Gastrocnemius medialis (tissue), 4 donors: Measurements from ENCODE around the gene PID1. TPM values are rescaled to one million over a fixed set of nuclear protein-coding genes. Genes with fewer than 3 reads are reported as not detected.

Source experiments
- ATAC-seq, 2 donors: fragments of 150-250 bp; one replicate each; pipeline ENCODE4 v1.9.1; 2016
- DNase-seq, 2 donors: peaks; one replicate each; pipeline ENCODE4 v3.0.0-alpha.2; 2019
- H3K27ac ChIP-seq, 4 donors: fragments of 200-600 bp; sonication (generic); 1 replicate in 1 of 4; 2 replicates in 3 of 4; pipeline ENCODE4 v1.5.1; 2016 to 2018; ENCODE audit warnings: mild to moderate bottlenecking in 2 of 4, moderate library complexity in 1 of 4
- H3K27me3 ChIP-seq, 3 donors: fragments of 200-600 bp; sonication (generic) in 2 of 3; 1 replicate in 1 of 3; 2 replicates in 2 of 3; pipeline versions ENCODE4 v1.5.1 to v1.6.0; 2016 to 2019; ENCODE audit warnings: mild to moderate bottlenecking in 1 of 3, moderate library complexity in 1 of 3
- H3K36me3 ChIP-seq, 2 donors: fragments of 200-600 bp; sonication (generic) in 1 of 2; one replicate each; pipeline ENCODE4 v1.5.1; 2017 to 2018
- H3K4me1 ChIP-seq, 2 donors: fragments of 200-600 bp; sonication (generic) in 1 of 2; one replicate each; pipeline ENCODE4 v1.5.1; 2016 to 2017; ENCODE audit warnings: mild to moderate bottlenecking in 2 of 2
- H3K4me3 ChIP-seq, 4 donors: fragments of 200-600 bp; sonication (generic) in 3 of 4; 1 replicate in 1 of 4; 2 replicates in 3 of 4; pipeline ENCODE4 v1.5.1; 2016 to 2019; ENCODE audit warnings: mild to moderate bottlenecking in 2 of 4
- H3K9me3 ChIP-seq, 3 donors: fragments of 200-600 bp; sonication (generic) in 2 of 3; 1 replicate in 1 of 3; 2 replicates in 2 of 3; pipeline ENCODE4 v1.5.1; 2016 to 2019
- CTCF ChIP-seq, 5 experiments: fragments of 450-650 bp in 3 of 5; fragments of 200-600 bp in 2 of 5; sonication (generic) in 2 of 5; IDR thresholded peaks in 4 of 5; conservative IDR thresholded peaks in 1 of 5; 1 replicate in 4 of 5; 2 replicates in 1 of 5; pipeline ENCODE4 v1.5.1; 2016 to 2019; ENCODE audit warnings: antibody characterized with exemption in 5 of 5, mild to moderate bottlenecking in 3 of 5, moderate library complexity in 3 of 5
- POLR2A ChIP-seq, 2 donors: fragments of 450-650 bp; IDR thresholded peaks; one replicate each; pipeline ENCODE4 v1.6.1; 2017; ENCODE audit warnings: antibody characterized with exemption in 2 of 2, mild to moderate bottlenecking in 2 of 2, moderate library complexity in 2 of 2
- in situ Hi-C, 4 donors: fragments of 200-750 bp; cut with MboI; loops; one replicate each; pipeline versions ENCODE4 v1.15.0 to v1.8.0; 2017; ENCODE audit warnings: low sequenced_read_pairs in 4 of 4
- intact Hi-C: fragments of 100-400 bp; cut with DNase I; formaldehyde crosslinking; loops from one replicate; pipeline ENCODE4 v1.15.1; 2023; ENCODE audit warnings: low total_unique reads
- total RNA-seq, 4 donors: library from RNA; depleted of rRNA; stranded (reverse); fragments of >200 nt; gene quantifications; one replicate each; pipeline versions ENCODE4 v1.1.0 to v1.2.3, GENCODE V29; 2016

PID1 gene
- total RNA-seq, 4 donors from 2014 or later = 11.3 to 24.3 (median 19.5) TPM

DNA sequence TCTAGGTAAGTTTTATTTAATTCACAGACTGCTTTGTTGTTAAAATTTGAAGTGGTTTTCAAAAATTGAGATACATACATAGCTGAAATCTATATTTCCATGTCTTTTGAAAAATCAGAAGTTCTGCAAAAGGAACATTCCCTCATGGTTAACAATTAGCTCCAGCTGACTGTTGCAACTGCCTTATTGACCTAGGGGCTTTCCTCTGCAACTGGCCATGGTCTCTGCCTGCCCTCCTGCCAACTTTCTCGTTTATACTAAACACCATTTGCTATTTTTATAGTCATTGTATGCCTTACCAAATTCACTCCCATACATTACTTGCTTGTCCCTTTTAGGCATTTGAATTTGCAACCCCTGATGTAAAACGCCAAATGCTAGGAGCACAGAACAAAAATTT lies 107.2 kb downstream of the PID1 start:
- peaks cover 14 to 24% of the 10 kb centered on the region in 2 donors for H3K4me1 ChIP-seq
- no peak for DNase-seq
- in situ Hi-C loops = no loop called here
- H3K9me3 ChIP-seq = no peaks in the 10 kb centered on the region
- TF ChIP-seq POLR2A (IDR thresholded peaks at IDR 0.05) (no peak), CTCF (IDR thresholded peaks at IDR 0.05 in 4 of 5, conservative IDR thresholded peaks at IDR 0.05 in 1 of 5) (no peak)
- H3K27ac ChIP-seq = peak overlapping the region in 2 of 4 donors; percentile 19 to 82
- H3K4me3 ChIP-seq = no peak overlapping the region
- H3K36me3 ChIP-seq = no peaks in the 10 kb centered on the region
- no peaks in the 10 kb centered on the region for H3K27me3 ChIP-seq
- intact Hi-C loops = no loop called here
- no peak for ATAC-seq

DNA sequence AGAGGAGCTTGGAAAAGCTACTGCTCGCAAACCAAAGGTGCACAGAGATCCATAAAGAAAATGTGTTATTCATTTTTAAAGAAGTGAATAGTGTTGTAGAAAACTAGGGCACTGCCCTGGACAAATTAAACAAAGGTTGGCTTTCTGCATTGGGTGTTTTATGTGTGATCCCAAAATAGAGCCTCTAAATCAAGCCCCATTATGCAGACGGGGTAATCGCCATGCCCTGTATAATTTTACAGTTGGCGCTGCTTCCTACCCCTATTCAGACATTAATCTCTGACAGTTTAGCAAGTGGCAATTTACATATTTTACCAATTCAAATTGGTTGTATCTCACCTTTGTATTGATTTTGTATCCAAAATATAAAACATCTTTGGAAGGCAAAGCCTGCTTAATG lies 109.1 kb downstream of the PID1 start:
- no peak overlapping the region for H3K4me3 ChIP-seq
- no peaks in the 10 kb centered on the region for H3K36me3 ChIP-seq
- ATAC-seq (peak in 1 of 2 donors; percentile 28), DNase-seq (no peak)
- H3K27ac ChIP-seq = peak overlapping the region; percentile 50 to 82 (median 65)
- TF ChIP-seq POLR2A (IDR thresholded peaks at IDR 0.05) (no peak), CTCF (IDR thresholded peaks at IDR 0.05 in 4 of 5, conservative IDR thresholded peaks at IDR 0.05 in 1 of 5) (no peak)
- intact Hi-C loops = no loop called here
- in situ Hi-C loops = no loop called here
- H3K4me1 ChIP-seq = peaks cover 14 to 24% of the 10 kb centered on the region in 2 donors
- no peaks in the 10 kb centered on the region for H3K27me3 ChIP-seq
- H3K9me3 ChIP-seq = no peaks in the 10 kb centered on the region

GRCh38 chr2:229160984-229161383 lies 110.1 kb downstream of the PID1 start:
- Histone ChIP-seq H3K27ac (peak overlapping the region; percentile 50 to 82 (median 72)), H3K4me1 (peaks cover 14 to 24% of the 10 kb centered on the region in 2 donors), H3K36me3 (no peaks in the 10 kb centered on the region), H3K4me3 (no peak overlapping the region), H3K9me3 (no peaks in the 10 kb centered on the region), H3K27me3 (no peaks in the 10 kb centered on the region)
- ATAC-seq = peak; percentile 69 to 75
- TF ChIP-seq CTCF (IDR thresholded peaks at IDR 0.05 in 4 of 5, conservative IDR thresholded peaks at IDR 0.05 in 1 of 5) (no peak), POLR2A (IDR thresholded peaks at IDR 0.05) (no peak)
- peak; percentile 57 to 68 for DNase-seq
- in situ Hi-C loops (no loop called here), intact Hi-C loops (no loop called here)

DNA sequence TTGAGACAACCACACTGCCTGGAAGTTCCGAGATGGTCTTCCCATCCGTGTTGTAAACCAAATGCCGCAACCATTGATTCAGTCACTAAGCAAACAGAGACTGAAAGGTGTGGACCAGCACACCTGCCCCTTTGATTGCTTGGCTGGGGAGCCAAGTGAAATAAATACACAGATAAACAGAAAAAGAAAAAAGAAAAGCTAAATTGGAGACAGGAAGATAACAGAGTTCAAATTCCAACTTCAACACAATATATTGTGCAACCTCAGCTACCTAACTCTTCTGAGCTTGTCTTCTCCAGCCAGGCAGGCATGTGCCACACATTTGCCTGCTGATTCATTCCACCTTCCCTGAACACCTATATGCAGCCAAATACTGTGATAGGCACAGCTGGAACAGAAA lies 110.9 kb downstream of the PID1 start:
- peak; percentile 75 to 77 for ATAC-seq
- in situ Hi-C loops = no loop called here

More for the DNA sequence above, 110.9 kb downstream of the PID1 start:
- Histone ChIP-seq H3K27me3 (no peaks in the 10 kb centered on the region), H3K36me3 (no peaks in the 10 kb centered on the region), H3K9me3 (no peaks in the 10 kb centered on the region), H3K4me1 (peaks cover 14 to 24% of the 10 kb centered on the region in 2 donors), H3K4me3 (no peak overlapping the region), H3K27ac (peak overlapping the region; percentile 50 to 82 (median 72))
- TF ChIP-seq POLR2A (IDR thresholded peaks at IDR 0.05) (no peak), CTCF (IDR thresholded peaks at IDR 0.05 in 4 of 5, conservative IDR thresholded peaks at IDR 0.05 in 1 of 5) (no peak)
- intact Hi-C loops = no loop called here
- peak; percentile 18 to 51 for DNase-seq
